GM19238 (cell line): ENCODE measurements around the gene PTPRN2.
"Not testable (repeated sequence)": the region's sequence is repeated elsewhere in the genome, so short reads cannot be mapped to it uniquely, and the experiment has no call there.

ENCODE experiments used
- DNase-seq: peaks from one replicate; pipeline ENCODE4 v3.0.0; 2011; ENCODE audit warnings: low spot score; ENCODE audit not compliant: insufficient read length

Gene PTPRN2

GRCh38 chr7:158241919-158242318 lies 345.7 kb downstream of the PTPRN2 start:
- no peak for DNase-seq

- DNase-seq, result no peak
Measured at GRCh38 chr7:158240801-158241200, 346.8 kb downstream of the PTPRN2 start.

- no peak for DNase-seq
Measured at GRCh38 chr7:158239290-158239981, 348.2 kb downstream of the PTPRN2 start.

- no peak for DNase-seq
Measured at GRCh38 chr7:158238616-158239289, 348.9 kb downstream of the PTPRN2 start.

DNA sequence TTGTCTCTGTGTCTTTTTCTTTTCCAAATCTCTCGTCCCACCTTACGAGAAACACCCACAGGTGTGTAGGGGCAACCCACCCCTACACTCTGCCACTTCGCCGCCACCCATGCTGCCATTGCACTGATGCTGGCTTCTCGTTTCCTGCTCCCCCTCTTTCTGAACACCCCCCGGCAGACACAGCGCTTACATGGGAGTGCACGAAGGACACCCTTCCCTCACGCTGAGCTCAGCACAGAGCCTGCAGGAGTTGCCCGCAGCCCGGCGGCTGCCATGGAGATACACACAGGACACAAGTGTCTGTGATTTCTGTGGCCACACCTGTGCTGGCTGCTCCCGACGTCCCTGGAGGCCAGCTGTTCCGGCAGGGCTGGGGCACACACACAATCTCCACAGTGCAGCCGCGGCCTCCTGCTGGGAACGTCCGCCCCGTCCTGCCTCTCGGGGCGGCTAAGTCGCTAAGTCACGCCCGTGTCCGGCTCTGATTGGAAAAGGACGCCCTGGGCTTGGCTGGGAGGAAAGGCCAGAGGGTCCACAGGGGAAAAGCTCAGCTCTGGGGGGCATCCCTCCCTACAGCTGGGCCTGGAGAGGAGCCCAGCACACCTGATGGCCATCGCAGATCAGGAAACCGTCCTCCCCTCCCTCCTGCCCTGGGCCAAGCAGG lies 349.8 kb downstream of the PTPRN2 start:
- DNase-seq, result no peak

GRCh38 chr7:158236400-158236799 lies 351.2 kb downstream of the PTPRN2 start:
- no peak for DNase-seq

DNA sequence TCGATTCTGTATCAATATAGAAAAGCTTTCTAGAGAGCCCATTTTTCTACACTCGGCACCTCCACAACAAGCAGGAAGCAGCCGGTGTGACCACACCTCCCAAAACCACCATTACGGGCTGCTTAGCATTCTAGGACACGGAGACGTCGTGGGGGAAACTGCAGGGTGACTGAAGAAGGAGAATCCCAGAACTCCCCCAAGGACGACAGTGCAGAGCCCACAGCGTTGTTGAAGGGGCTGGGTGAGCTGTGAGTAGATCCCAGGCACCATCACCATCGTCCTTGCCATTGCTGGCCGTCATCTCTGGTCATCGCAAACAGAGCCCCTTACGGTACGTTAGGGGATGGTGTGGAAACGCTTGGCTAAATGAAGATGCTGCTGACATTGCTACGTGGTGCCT lies 351.8 kb downstream of the PTPRN2 start:
- DNase-seq, result no peak

DNA sequence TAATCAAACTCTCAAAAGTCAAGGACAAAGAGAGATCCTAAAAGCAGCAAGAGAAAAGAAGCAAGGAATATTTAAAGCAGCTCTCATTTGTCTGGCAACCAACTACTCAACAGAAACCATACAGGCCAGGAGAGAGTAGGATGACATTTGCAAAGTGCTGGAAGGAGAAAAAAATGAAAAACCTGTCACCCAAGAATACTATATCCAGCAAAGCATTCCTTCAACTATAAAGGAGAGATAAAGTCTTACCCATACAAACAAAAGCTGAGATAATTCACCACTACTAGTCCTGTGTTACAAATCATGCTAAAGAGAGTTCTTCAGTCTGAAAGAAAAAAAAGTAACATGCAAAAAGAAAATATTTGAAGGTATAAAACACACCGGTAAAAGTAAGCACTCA lies 357.7 kb downstream of the PTPRN2 start:
- no peak for DNase-seq

GRCh38 chr7:158228986-158229385 lies 358.6 kb downstream of the PTPRN2 start:
- no peak for DNase-seq

DNA sequence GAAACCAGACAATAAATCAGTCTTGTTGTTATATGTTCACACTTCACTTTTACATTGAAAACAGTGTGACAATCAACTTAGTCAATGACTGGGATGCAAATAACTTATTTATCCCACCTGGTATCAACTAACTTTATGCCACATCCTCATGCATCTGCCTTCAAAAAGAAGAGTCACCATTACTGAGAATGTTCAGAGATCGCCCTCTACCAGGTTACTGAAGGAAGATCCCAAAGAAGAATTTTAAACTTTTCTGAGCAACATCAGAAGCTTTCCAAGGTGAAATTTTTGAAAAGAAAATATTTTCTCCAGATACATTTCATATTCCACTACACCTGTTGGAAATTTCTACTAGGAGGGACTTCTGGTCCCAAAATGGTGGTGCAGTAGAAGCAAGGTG lies 359.5 kb downstream of the PTPRN2 start:
- no peak for DNase-seq

- DNase-seq, result no peak
Measured at GRCh38 chr7:158227258-158227984, 360.2 kb downstream of the PTPRN2 start.

GRCh38 chr7:158216198-158216597 lies 371.4 kb downstream of the PTPRN2 start:
- DNase-seq, result no peak

- no peak for DNase-seq
Measured at GRCh38 chr7:158209435-158209834, 378.2 kb downstream of the PTPRN2 start.

DNA sequence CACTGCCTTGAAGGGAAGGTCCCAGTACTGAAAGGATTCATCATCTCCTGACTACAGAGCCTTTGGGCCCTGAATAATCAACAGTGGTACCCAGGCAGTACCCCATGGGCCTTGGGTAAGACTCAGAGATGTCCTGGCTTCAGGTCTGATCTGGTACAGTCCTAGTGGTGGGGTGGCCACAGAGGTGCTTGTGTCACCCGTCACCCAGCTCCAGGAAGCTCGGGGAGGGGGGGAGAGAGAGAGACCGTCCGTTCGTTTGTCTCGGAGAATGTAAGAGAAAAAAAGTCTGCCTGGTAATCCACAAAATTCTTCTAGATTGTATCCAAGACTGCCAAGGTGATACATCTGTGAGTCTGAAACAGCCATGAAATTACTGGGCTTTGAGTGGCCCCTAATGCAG lies 381.3 kb downstream of the PTPRN2 start:
- no peak for DNase-seq

DNA sequence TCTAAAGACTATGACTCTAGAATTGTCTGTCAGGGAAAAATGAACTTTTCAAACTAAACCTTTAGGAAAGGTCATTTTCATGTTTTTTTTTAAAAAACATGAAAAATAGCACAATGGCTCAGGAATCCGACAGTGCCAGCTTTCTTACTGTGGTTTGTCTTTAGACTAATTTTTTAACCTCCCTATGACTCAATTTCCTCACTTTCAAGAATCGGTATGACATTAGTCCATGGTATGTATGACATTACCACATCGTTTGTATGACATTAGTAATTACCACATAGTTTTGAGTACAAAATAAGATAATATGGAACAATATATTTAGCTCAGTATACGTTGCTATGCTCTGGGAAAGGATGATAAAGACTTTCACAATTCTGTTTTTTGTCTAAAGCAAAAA lies 383.2 kb downstream of the PTPRN2 start:
- DNase-seq, result no peak

- not testable (repeated sequence) for DNase-seq
Measured at GRCh38 chr7:158203948-158204347, 383.7 kb downstream of the PTPRN2 start.

GRCh38 chr7:158194365-158194900 lies 393.2 kb downstream of the PTPRN2 start:
- no peak for DNase-seq

GRCh38 chr7:158193446-158193845 lies 394.2 kb downstream of the PTPRN2 start:
- DNase-seq, result no peak

DNA sequence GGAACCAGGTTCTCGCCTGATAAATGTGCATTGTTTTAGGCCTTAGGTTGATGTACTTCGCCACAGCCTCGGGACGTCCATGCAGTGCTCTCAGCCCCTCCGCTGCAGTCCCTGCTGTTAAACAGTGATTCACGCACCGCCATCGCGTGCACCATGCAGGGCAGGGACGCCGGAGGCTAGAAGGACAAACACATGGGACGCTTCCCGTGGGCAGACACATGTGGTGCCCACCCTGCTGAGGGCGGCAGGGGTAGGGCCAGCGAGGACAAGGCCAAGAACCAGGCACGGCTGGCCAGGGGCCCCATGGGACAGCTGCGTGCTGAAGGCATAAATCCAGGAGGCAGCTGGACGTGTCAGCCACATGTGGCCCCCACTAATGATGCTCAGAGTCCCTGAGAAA lies 394.7 kb downstream of the PTPRN2 start:
- DNase-seq, result no peak

DNA sequence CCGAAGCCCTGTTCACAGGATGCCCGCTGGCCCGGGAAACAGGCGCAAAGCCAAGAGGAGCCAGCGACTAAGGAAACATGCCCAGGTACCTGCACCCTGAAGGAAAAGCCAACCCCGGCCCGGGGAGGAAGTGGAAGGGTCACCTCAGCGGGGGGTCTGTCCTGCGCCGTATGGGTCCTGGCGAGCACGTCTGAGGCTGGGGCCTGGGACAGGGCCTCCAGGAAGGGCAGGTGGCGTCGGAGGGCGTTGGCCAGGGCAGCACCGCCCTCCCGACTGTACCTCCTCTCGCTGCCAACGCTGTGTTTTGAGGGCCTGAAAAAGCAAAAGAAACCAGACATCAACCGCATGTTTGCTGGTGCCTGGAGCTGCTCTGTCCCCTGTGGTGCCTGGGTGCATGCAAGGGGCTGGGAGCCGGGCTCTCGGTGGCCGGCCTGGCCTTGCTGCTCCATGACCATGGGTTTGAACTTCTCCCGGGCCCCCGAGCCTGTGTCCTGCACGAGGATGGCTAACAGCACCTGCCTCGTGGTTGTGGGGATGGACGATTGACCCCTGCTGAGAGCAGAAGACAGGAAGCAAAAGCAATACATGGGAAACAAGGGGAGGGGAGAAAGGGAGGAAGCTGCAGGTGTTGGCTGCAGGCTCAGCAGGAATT lies 395.3 kb downstream of the PTPRN2 start:
- no peak for DNase-seq

DNA sequence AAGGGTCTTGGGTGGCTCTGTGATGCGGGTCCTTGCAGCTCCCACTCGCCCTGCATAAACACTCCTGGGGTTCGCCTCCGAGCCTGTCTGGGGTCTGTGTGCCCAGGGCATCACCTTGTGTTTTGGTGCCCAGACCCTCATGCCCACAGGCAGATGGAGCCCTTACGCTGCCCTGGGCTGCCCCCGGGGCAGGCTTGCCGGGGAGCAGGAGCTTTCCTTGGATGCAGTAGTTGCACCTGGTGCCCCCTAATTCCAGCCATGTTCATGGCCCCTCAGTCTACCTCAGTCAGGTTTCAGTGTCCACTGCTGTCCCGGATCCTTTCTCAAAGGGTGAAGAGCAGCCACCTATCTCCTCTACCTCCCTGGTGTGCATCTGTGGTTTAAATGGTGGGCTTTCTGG lies 396.0 kb downstream of the PTPRN2 start:
- DNase-seq, result no peak
